ENCODE results near the gene SEMA3C.

Gene SEMA3C

GRCh38 chr7:80794631-80795573, 123.9 kb downstream of the SEMA3C start:
- in situ Hi-C loops (cut with MboI; ENCODE audit: low sequenced_read_pairs, unreplicated experiment), result no loop called here
- TF ChIP-seq CTCF (IDR thresholded peaks at IDR 0.05; ENCODE audit: borderline replicate concordance, control extremely low read depth, extremely low read depth, insufficient read depth, missing control alignments), result no peak
- DNase-seq (ENCODE audit: low spot score), result no peak

GRCh38 chr7:80791509-80791929, 127.3 kb downstream of the SEMA3C start:
- in situ Hi-C loops (cut with MboI; ENCODE audit: low sequenced_read_pairs, unreplicated experiment), result no loop called here
- no peak for DNase-seq (ENCODE audit: low spot score)
- TF ChIP-seq CTCF (IDR thresholded peaks at IDR 0.05; ENCODE audit: borderline replicate concordance, control extremely low read depth, extremely low read depth, insufficient read depth, missing control alignments), result no peak

- TF ChIP-seq CTCF (IDR thresholded peaks at IDR 0.05; ENCODE audit: borderline replicate concordance, control extremely low read depth, extremely low read depth, insufficient read depth, missing control alignments), result no peak
- in situ Hi-C loops (cut with MboI; ENCODE audit: low sequenced_read_pairs, unreplicated experiment), result no loop called here
Observed at GRCh38 chr7:80790877-80791276, 128.0 kb downstream of the SEMA3C start.

GRCh38 chr7:80787721-80788120, 131.1 kb downstream of the SEMA3C start:
- no peak for DNase-seq (ENCODE audit: low spot score)
- TF ChIP-seq CTCF (IDR thresholded peaks at IDR 0.05; ENCODE audit: borderline replicate concordance, control extremely low read depth, extremely low read depth, insufficient read depth, missing control alignments), result no peak
- in situ Hi-C loops (cut with MboI; ENCODE audit: low sequenced_read_pairs, unreplicated experiment), result no loop called here

More at GRCh38 chr7:80790877-80791276, 128.0 kb downstream of the SEMA3C start:
- no peak for DNase-seq (ENCODE audit: low spot score)

- in situ Hi-C loops (cut with MboI; ENCODE audit: low sequenced_read_pairs, unreplicated experiment), result no loop called here
- TF ChIP-seq CTCF (IDR thresholded peaks at IDR 0.05; ENCODE audit: borderline replicate concordance, control extremely low read depth, extremely low read depth, insufficient read depth, missing control alignments), result no peak
- no peak for DNase-seq (ENCODE audit: low spot score)
Observed at GRCh38 chr7:80785961-80786536, 132.8 kb downstream of the SEMA3C start.

GRCh38 chr7:80785276-80785675, 133.6 kb downstream of the SEMA3C start:
- TF ChIP-seq CTCF (IDR thresholded peaks at IDR 0.05; ENCODE audit: borderline replicate concordance, control extremely low read depth, extremely low read depth, insufficient read depth, missing control alignments), result no peak
- in situ Hi-C loops (cut with MboI; ENCODE audit: low sequenced_read_pairs, unreplicated experiment), result no loop called here
- no peak for DNase-seq (ENCODE audit: low spot score)

All from GM13976 (cell line).